T-helper 1 cell treated with Interleukin-12 subunit alpha and Interleukin-12 subunit beta and Interleukin-4 antibody, amounts not matched to agents 30 ng/mL and 1 ng/mL, for 36 hours (primary cell): ENCODE measurements around the gene GNAQ. TPM values are rescaled to one million over a fixed set of nuclear protein-coding genes. Genes with fewer than 3 reads are reported as not detected.

Source experiments
- intact Hi-C: fragments of 100-400 bp; cut with micrococcal nuclease; formaldehyde crosslinking; loops from one replicate; pipeline ENCODE4 v1.15.1; 2024
- total RNA-seq: library from RNA; stranded (reverse); gene quantifications from 2 replicates; pipeline ENCODE4 v1.2.3, GENCODE V29; 2022

The GNAQ gene
- total RNA-seq, 1 donor from 2014 or later, result 37.6 TPM

GRCh38 chr9:77854916-77855311 lies 176.7 kb downstream of the GNAQ start:
- intact Hi-C loops, result no loop called here

- intact Hi-C loops, result no loop called here
These were observed 177.2 kb downstream of the GNAQ start for GRCh38 chr9:77854258-77854915.

GRCh38 chr9:77853716-77854115 lies 177.9 kb downstream of the GNAQ start:
- intact Hi-C loops, result no loop called here

- intact Hi-C loops, result no loop called here
These were observed 179.6 kb downstream of the GNAQ start for GRCh38 chr9:77851882-77852595.

- intact Hi-C loops, result no loop called here
These were observed 182.7 kb downstream of the GNAQ start for GRCh38 chr9:77848897-77849296.

- intact Hi-C loops, result no loop called here
These were observed 183.2 kb downstream of the GNAQ start for GRCh38 chr9:77848404-77848803.

- intact Hi-C loops, result no loop called here
These were observed 184.0 kb downstream of the GNAQ start for GRCh38 chr9:77847626-77848025.

GRCh38 chr9:77847059-77847499 lies 184.5 kb downstream of the GNAQ start:
- intact Hi-C loops, result no loop called here

GRCh38 chr9:77844415-77844814 lies 187.2 kb downstream of the GNAQ start:
- intact Hi-C loops, result loop anchor here (5.0 kb wide), 4 partner anchors 92 to 412 kb away; no protein-coding TSS in a partner anchor

- intact Hi-C loops, result loop anchor here (5.0 kb wide), 4 partner anchors 92 to 412 kb away; no protein-coding TSS in a partner anchor
These were observed 187.8 kb downstream of the GNAQ start for GRCh38 chr9:77843871-77844155.

- intact Hi-C loops, result loop anchor here (5.0 kb wide), 4 partner anchors 91 to 411 kb away; no protein-coding TSS in a partner anchor
These were observed 188.3 kb downstream of the GNAQ start for GRCh38 chr9:77843076-77843870.

- intact Hi-C loops, result loop anchor here (1.0 to 5.0 kb wide), 6 partner anchors 90 to 410 kb away; no protein-coding TSS in a partner anchor
These were observed 189.7 kb downstream of the GNAQ start for GRCh38 chr9:77841739-77842386.

- intact Hi-C loops, result loop anchor here (5.0 kb wide), 4 partner anchors 87 to 407 kb away; no protein-coding TSS in a partner anchor
These were observed 192.0 kb downstream of the GNAQ start for GRCh38 chr9:77839459-77840140.

- intact Hi-C loops, result no loop called here
These were observed 192.6 kb downstream of the GNAQ start for GRCh38 chr9:77838986-77839385.

GRCh38 chr9:77834898-77835488 lies 196.6 kb downstream of the GNAQ start:
- intact Hi-C loops, result no loop called here

GRCh38 chr9:77833561-77834429 lies 197.8 kb downstream of the GNAQ start:
- intact Hi-C loops, result no loop called here

- intact Hi-C loops, result no loop called here
These were observed 199.0 kb downstream of the GNAQ start for GRCh38 chr9:77832639-77833038.

- intact Hi-C loops, result no loop called here
These were observed 199.8 kb downstream of the GNAQ start for GRCh38 chr9:77831781-77832180.

GRCh38 chr9:77830618-77831285 lies 200.9 kb downstream of the GNAQ start:
- intact Hi-C loops, result no loop called here
